ENCODE data around the gene HOXA9.

The HOXA9 gene

GRCh38 chr7:27151341-27151930 is 13.9 kb downstream of the HOXA9 start:
- DNase-seq, result no peak

DNA sequence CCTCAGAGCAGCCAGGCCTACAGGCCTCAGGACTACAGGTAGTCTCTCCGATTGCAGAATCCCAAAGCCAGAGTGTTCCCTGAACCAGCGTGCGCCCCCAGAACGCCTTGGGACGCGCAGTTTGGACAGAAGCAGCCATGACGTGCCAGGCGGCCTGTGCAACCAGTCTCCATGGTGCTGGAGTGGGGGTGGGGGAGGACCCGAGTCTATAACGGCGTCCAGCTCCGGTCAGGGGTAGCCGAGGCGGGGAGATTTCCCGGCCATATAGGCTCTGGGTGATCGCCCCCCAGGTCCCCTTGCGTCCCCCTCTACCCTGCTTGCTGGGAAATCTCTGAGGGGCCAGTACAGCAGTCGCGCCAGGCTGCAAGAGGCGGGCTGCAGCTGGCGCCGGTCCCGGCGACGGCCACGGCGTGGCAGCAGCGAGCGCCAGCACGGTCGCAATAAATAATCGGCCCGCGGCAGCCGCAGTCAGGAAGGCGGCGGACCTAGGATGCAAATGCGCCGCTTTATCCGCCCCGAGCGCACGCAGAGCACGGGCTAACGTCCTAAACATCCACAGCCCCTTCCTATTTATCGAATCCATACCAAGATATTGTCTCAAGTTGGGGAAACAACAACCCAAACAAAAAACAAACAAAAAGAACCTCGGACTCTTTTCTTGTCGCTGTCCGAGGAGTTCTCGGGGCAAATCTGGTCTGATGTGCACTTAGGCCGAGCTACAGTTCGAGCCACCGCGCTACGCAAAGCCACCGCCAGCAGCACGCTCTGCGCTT is 14.6 kb downstream of the HOXA9 start:
- no peak for DNase-seq

DNA sequence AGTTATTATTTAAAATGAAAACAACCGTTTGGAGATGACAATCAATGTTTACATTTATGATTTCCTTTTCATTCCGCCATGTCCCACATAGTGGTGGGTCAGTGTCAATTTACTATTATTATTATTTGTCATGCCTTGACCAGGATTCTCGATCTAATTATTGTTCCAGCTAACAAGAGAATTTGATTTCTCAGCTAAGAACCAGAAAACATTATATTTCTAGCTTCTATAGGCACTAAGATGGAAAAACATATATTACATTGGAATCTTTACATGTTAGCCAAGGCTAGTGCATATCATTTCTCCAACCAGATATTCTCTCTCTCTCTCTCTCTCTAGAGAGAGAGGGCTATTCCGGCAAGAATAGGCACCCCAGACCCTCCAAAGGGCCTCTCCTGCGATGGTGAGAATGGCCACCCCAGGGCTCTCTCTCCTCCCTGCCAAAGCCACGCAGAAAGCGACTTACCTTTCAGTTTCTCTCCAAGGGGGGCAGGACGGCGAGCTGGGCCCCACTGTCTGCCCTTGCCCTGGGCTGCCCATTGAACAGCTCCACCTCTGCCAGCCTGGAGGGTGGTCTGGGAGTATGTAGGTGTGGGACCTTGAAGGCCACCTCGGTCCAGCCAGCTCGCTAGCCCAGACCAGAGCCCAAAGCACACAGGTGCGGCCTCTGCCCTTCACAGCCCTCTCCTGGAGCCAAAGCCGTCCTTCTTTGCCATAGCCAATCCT is 15.3 kb downstream of the HOXA9 start:
- DNase-seq, result no peak

DNA sequence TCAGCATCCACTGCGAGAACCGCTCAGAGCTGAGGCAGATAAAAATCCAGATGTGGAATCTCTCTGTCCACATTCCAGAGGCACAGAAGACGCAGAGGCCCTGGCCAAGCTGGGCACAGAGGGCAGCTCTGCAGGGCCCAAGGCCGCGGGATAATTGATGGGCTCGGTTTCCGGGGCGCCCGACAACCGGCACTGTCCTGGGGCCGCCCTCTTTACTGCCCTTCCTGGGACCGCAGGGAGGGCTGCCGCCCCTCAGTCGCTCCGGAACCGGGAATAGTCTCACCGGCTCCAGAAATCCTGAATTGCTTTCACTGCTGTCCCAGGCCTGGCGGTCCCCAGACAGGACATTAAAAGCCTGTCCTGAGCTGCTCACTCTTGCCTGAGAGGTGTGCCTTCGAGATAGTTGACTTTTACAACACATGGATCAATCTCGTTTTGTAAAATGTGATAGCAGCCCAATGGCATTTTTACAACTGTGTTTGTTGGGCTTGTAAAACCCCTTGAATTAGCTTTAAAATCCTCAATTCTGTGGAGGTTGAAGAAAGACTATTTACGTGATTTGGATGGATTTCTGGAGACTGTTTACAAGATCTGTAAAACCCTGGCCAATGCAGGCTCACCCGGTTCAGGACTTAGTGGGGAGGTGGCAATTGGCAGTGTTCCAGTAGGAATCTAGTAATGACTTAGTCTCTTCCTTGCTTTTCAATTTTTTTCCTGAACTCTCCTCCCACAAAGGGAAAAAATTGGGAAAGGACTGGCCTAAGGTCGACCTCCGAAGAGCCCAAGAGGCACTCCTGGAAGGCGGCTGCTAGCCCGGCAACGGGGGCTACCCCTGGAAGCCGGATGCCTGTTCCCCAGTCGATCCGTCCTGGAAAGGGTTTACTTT is 16.3 kb downstream of the HOXA9 start:
- DNase-seq, result no peak

GRCh38 chr7:27148031-27148755 is 17.1 kb downstream of the HOXA9 start:
- DNase-seq, result no peak

DNA sequence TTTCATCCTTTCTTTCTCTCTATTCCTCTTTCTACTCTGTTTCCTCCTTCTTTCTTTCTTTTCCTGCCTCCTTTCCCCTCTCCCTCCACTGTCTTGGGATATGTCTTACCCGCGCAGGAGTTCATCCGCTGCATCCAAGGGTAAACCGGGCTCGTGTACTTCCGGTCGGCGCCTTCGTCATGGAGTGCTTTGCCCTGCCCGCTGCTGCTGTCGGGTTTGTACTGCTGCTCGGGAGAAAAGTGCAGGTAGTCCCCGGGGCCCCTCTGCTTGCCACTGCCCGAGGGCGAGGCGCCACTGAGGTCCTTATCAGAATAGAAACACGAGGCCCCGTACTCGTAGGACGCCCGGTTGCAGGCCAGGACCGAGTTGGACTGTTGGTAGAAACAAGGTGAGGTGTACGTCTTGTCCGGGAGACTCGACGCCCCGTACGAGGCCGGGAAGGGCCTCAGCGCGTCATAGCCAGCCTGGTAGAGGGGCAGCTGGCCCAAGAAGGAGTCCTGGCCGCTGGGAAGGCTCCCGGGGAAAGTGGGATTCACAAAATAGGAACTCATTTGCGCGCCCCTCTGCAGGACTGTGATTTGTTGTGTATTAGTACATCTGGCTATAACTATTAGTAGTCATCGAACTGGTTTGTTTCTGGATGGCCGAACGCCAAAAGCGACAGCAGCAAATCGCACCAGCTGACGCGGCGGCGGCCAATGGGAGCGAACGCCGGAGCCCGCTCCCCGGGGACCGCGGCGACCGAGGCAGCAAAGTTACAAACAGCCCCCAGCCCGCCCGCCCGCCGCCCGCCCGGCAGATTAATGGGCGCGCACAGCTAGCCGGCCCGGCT is 17.9 kb downstream of the HOXA9 start, which contains the start of gene HOXA6:
Gene HOXA6 (minus strand): TSS at position 576 of the 832 bp plus-strand sequence. CDS start 25 bp downstream, at position 551.
- no peak for DNase-seq

DNA sequence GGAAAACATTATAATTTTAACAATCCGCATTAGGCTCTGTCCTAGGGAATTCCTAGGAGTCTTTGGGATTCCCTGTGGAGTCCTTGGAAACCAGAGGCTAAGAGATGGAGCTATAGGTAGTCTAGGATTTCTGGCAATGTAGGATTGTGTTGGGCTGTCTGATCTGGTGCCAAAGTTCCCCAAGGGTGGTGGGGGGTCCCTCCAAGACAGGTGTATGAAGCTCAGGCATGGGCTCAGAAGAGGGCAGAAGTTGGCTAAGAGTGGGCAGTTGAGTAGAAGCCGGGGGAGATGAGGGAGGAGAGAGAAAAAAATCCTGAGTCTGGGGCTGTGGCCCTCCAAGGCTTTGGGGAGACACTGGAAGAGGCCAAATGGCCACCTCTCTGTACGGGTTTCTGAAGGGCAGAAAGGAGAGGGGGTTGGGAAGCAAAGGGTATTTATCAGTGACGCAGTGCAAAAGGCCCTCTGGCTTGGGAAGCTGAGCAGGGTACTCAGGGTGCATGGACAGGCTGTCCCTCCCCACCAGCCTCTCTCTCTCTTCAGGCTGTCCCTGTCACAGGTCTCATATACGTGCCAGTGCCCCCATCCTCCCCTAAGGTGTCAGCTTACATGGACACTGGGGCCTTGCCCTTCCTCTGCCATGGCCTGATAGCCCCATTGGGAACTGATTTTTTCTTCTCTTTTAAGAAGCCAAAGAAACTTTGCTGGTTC is 18.7 kb downstream of the HOXA9 start:
- DNase-seq, result no peak

GRCh38 chr7:27145914-27146412 is 19.4 kb downstream of the HOXA9 start:
- no peak for DNase-seq

DNA sequence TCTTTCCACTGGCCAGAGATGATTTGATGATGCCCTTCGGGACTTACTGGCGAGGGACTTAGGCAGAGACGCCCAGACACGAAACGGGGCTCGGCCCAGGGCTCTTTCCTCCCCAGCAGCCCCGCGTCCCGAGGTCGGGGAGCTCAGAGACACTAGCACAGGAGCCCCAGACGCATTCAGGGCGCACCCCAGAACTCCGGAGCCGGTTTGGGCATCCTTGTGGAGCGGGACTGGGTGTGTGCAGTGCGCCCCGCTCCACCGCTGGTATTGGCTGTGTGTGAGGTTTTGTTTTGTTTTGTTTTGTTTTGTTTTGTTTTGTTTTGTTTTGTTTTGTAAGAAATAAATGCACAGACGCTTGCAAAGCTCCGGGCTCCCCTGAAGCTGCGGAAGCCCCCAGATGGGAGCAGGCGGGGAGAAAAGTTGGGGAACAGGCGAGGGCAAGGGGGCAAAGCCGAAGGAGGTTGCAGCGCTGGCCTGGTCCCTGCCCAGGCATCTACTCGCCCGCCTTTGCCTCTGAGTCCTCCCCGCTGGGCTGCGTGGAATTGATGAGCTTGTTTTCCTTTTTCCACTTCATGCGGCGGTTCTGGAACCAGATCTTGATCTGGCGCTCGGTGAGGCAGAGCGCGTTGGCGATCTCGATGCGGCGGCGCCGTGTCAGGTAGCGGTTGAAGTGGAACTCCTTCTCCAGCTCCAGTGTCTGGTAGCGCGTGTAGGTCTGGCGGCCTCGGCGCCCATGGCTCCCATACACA is 20.0 kb downstream of the HOXA9 start:
- DNase-seq, result no peak

GRCh38 chr7:27144781-27145164 is 20.6 kb downstream of the HOXA9 start:
- no peak for DNase-seq

- no peak for DNase-seq
Measured at GRCh38 chr7:27143950-27144780, 21.2 kb downstream of the HOXA9 start.

GRCh38 chr7:27143023-27143949 is 22.1 kb downstream of the HOXA9 start, which contains the start of gene HOXA5:
HOXA5 (minus strand) TSS chr7:27143681; CDS start chr7:27143607, 74 bp downstream.
- DNase-seq, result no peak

DNA sequence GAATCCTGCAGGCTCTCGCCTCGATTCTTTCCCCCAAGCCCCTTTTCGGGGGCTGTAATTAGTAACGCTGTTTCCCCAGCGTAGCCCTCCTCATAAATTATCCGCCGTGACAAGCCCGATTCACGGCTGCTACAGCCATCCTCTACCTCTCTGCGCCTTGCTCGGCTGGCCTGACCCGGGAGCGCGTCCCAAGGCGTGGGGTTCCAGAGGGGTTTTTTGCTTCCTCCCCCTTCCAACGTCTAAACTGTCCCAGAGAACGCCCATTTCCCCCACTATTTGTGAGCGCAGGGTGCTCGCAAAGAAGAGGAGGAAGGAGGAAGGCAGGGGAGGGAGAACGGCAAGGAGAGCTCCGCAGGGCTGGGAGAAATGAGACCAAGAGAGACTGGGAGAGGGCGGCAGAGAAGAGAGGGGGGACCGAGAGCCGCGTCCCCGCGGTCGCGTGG is 22.7 kb downstream of the HOXA9 start:
- DNase-seq, result no peak

DNA sequence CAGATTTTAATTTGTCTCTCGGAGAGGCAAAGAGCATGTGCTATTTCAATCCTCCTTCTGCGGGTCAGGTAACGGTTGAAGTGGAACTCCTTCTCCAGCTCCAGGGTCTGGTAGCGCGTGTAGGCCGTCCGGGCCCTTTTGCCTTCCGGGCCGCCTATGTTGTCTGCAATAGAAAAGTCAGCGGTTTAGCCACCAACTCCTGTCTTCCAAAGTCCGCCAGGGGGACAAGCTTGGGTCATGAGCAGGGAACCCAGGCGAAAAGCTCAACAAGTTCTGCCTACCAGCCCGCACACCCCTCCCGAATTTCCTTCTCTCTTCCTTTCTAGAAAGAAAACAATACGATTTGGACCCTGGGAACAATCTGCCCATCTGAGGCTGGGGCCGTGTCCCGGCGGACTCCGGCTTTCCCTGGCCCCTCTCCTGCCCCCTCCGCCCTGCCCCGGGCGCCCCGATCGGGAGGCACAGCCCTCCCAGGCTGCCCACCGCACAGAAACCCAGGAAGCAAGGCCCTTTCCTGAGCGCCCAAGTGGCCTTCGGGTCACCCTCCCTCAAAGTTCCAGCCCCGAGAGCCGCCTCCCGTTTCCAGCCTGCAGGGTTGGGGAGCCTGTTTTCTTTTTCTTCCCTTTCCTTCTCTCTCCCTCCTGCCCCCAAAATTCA is 23.3 kb downstream of the HOXA9 start:
- DNase-seq, result no peak

DNA sequence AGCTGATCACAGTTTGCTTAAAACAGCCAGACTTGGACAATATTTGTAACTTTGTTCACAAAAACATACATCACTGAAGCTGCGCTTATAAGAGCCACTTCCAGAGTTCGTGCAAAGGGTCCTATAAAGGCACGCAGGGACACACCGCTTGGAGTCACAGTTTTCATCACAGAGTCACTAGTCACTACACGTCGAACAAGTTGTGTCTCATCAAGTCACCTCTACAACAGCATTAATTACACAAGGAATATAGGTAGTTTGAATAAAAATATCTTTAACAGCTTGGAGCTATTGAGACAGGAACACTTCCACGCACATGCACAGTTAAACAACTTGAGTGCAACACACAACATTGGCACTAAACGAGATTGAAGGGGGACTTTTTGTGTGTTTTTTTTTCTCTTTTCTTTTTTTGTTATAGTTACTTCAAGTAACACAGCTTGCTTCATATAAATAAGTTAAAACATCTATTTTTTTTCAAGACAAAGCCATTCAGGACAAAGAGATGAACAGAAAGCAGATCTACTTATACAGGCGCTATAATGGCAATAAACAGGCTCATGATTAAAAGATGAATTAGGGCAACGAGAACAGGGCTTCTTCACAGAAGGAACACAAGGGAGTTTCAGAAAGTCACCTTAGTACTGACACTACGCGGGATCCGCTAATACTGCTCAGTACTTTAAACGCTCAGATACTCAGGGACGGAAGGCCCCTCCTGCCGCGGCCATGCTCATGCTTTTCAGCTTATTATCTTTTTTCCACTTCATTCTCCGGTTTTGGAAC is 24.0 kb downstream of the HOXA9 start:
- DNase-seq, result no peak

All from activated T-cell treated with anti-CD3 and anti-CD28 coated beads for 4 hours (primary cell).